Measurements from ENCODE around the gene FAM240A. TPM values are rescaled to one million over a fixed set of nuclear protein-coding genes. Genes with fewer than 3 reads are reported as not detected.

Gene FAM240A
- total RNA-seq, 4 donors from 2014 or later = 0.64 TPM; not detected in 3

- no peaks in the 10 kb centered on the region for H3K36me3 ChIP-seq
- peaks cover 5% of the 10 kb centered on the region for H3K27me3 ChIP-seq
- H3K27ac ChIP-seq = no peak overlapping the region
- no peak for DNase-seq (ENCODE audit: low spot score in 2 of 2)
- peaks cover 3% of the 10 kb centered on the region for H3K4me1 ChIP-seq
- no peaks in the 10 kb centered on the region for H3K9me3 ChIP-seq
- TF ChIP-seq POLR2A (IDR thresholded peaks at IDR 0.05) = no peak
- TF ChIP-seq EP300 (IDR thresholded peaks at IDR 0.05) = no peak
- TF ChIP-seq POLR2AphosphoS5 (IDR thresholded peaks at IDR 0.05) = no peak
- H3K4me3 ChIP-seq = no peak overlapping the region
- 87% methylated on average over 6 of the region's 6 CpGs for WGBS
Measured at GRCh38 chr3:46642971-46643370, 30.6 kb downstream of the FAM240A start.

GRCh38 chr3:46643701-46644100, 31.4 kb downstream of the FAM240A start:
- no peaks in the 10 kb centered on the region for H3K9me3 ChIP-seq
- peaks cover 5% of the 10 kb centered on the region for H3K27me3 ChIP-seq
- WGBS = 54% methylated on average over 1 of the region's 1 CpG
- no peak overlapping the region for H3K4me3 ChIP-seq
- TF ChIP-seq EP300 (IDR thresholded peaks at IDR 0.05) (no peak), CTCF (IDR thresholded peaks at IDR 0.05) (no peak), POLR2A (IDR thresholded peaks at IDR 0.05) (no peak), POLR2AphosphoS5 (IDR thresholded peaks at IDR 0.05) (no peak)
- H3K4me1 ChIP-seq = peaks cover 3% of the 10 kb centered on the region
- H3K27ac ChIP-seq = no peak overlapping the region
- H3K36me3 ChIP-seq = no peaks in the 10 kb centered on the region
- DNase-seq (ENCODE audit: low spot score in 2 of 2) = no peak

GRCh38 chr3:46646700-46647099, 34.4 kb downstream of the FAM240A start:
- Histone ChIP-seq H3K9me3 (no peaks in the 10 kb centered on the region), H3K27ac (no peak overlapping the region), H3K27me3 (peaks cover 3% of the 10 kb centered on the region), H3K36me3 (no peaks in the 10 kb centered on the region), H3K4me1 (peaks cover 3% of the 10 kb centered on the region), H3K4me3 (no peak overlapping the region)
- TF ChIP-seq POLR2A (IDR thresholded peaks at IDR 0.05) = no peak
- TF ChIP-seq CTCF (IDR thresholded peaks at IDR 0.05) = no peak
- TF ChIP-seq EP300 (IDR thresholded peaks at IDR 0.05) = no peak
- no peak for TF ChIP-seq POLR2AphosphoS5 (IDR thresholded peaks at IDR 0.05)
- WGBS = 60% methylated on average over 6 of the region's 6 CpGs
- DNase-seq (ENCODE audit: low spot score in 2 of 2) = no peak

GRCh38 chr3:46648096-46648495, 35.8 kb downstream of the FAM240A start:
- no peak overlapping the region for H3K27ac ChIP-seq
- TF ChIP-seq EP300 (IDR thresholded peaks at IDR 0.05) (no peak), CTCF (IDR thresholded peaks at IDR 0.05) (no peak), POLR2AphosphoS5 (IDR thresholded peaks at IDR 0.05) (no peak), POLR2A (IDR thresholded peaks at IDR 0.05) (no peak)
- H3K36me3 ChIP-seq = no peaks in the 10 kb centered on the region
- no peak overlapping the region for H3K4me3 ChIP-seq
- DNase-seq (ENCODE audit: low spot score in 2 of 2) = no peak
- 75% methylated on average over 2 of the region's 2 CpGs for WGBS
- peaks cover 2% of the 10 kb centered on the region for H3K27me3 ChIP-seq
- no peaks in the 10 kb centered on the region for H3K9me3 ChIP-seq
- peaks cover 3% of the 10 kb centered on the region for H3K4me1 ChIP-seq

- TF ChIP-seq POLR2A (IDR thresholded peaks at IDR 0.05) = no peak
- TF ChIP-seq POLR2AphosphoS5 (IDR thresholded peaks at IDR 0.05) = no peak
- no peak for TF ChIP-seq CTCF (IDR thresholded peaks at IDR 0.05)
- no peak for TF ChIP-seq EP300 (IDR thresholded peaks at IDR 0.05)
- Histone ChIP-seq H3K9me3 (no peaks in the 10 kb centered on the region), H3K27me3 (peaks cover 2% of the 10 kb centered on the region), H3K4me3 (no peak overlapping the region), H3K4me1 (peaks cover 3% of the 10 kb centered on the region), H3K27ac (no peak overlapping the region), H3K36me3 (no peaks in the 10 kb centered on the region)
- WGBS = 73% methylated on average over 3 of the region's 3 CpGs
- DNase-seq (ENCODE audit: low spot score in 2 of 2) = no peak
Measured at GRCh38 chr3:46649436-46649835, 37.1 kb downstream of the FAM240A start.

- no peak overlapping the region for H3K4me3 ChIP-seq
- H3K27ac ChIP-seq = no peak overlapping the region
- WGBS = 64% methylated on average over 1 of the region's 1 CpG
- no peak for DNase-seq (ENCODE audit: low spot score in 2 of 2)
- no peaks in the 10 kb centered on the region for H3K9me3 ChIP-seq
- no peaks in the 10 kb centered on the region for H3K36me3 ChIP-seq
- H3K4me1 ChIP-seq = peaks cover 3% of the 10 kb centered on the region
- no peak for TF ChIP-seq CTCF (IDR thresholded peaks at IDR 0.05)
- TF ChIP-seq POLR2A (IDR thresholded peaks at IDR 0.05) = no peak
- no peak for TF ChIP-seq EP300 (IDR thresholded peaks at IDR 0.05)
- no peak for TF ChIP-seq POLR2AphosphoS5 (IDR thresholded peaks at IDR 0.05)
- H3K27me3 ChIP-seq = peaks cover 4% of the 10 kb centered on the region
Measured at GRCh38 chr3:46651084-46651483, 38.8 kb downstream of the FAM240A start.
